H1 (cell line): Measurements from ENCODE around the gene FAM174A. TPM values are rescaled to one million over a fixed set of nuclear protein-coding genes. Genes with fewer than 3 reads are reported as not detected.

Experiments
- CTCF ChIA-PET: fragments of 300-600 bp; sonication (Branson Sonifier 250); formaldehyde crosslinking; loops from one replicate; lab custom pipeline; 2021; ENCODE audit not compliant: partially characterized antibody; lab: Charles Lee
- POLR2A ChIA-PET: fragments of 300-600 bp; sonication (Branson Sonifier 250); formaldehyde crosslinking; loops from one replicate; lab custom pipeline; 2021; ENCODE audit warnings: inconsistent platforms; ENCODE audit not compliant: partially characterized antibody; lab: Charles Lee
- DNase-seq, 2 experiments: peaks; one replicate each; pipeline versions ENCODE4 v3.0.0 to v3.0.0-alpha.2; 2010 to 2022; ENCODE audit warnings: low spot score in 2 of 2, low read depth in 1 of 2, mixed read lengths in 1 of 2
- FAIRE-seq: peaks from 2 replicates; lab custom pipeline; 2011; peaks lifted over from hg19 to GRCh38; lab: Jason Lieb, UNC
- H2AFZ ChIP-seq: 2 replicates; pipeline ENCODE4 v1.8.1; 2012; ENCODE audit warnings: low read length, inconsistent platforms
- H2AK5ac ChIP-seq: 2 replicates; pipeline ENCODE4 v1.6.1; 2013; ENCODE audit warnings: low read depth, low read length
- H2BK120ac ChIP-seq: replicated peaks from 2 replicates; pipeline ENCODE3; 2013; ENCODE audit warnings: low read depth, low read length, inconsistent platforms
- H2BK12ac ChIP-seq: 2 replicates; pipeline ENCODE4 v1.6.1; 2013; ENCODE audit warnings: low read depth, low read length
- H2BK15ac ChIP-seq: 2 replicates; pipeline ENCODE4 v1.6.1; 2013; ENCODE audit warnings: low read length
- H2BK20ac ChIP-seq: 2 replicates; pipeline ENCODE4 v1.6.1; 2013; ENCODE audit warnings: low read length
- H2BK5ac ChIP-seq: 2 replicates; pipeline ENCODE4 v1.6.1; 2013; ENCODE audit warnings: low read depth, low read length
- H3K14ac ChIP-seq: 2 replicates; pipeline ENCODE4 v1.6.1; 2013; ENCODE audit warnings: inconsistent platforms; ENCODE audit not compliant: insufficient read length
- H3K18ac ChIP-seq: 2 replicates; pipeline ENCODE4 v1.6.1; 2013; ENCODE audit warnings: low read length; ENCODE audit errors: extremely low read depth
- H3K23ac ChIP-seq: 2 replicates; pipeline ENCODE4 v1.6.1; 2013; ENCODE audit warnings: inconsistent platforms; ENCODE audit not compliant: insufficient read length
- H3K23me2 ChIP-seq: 2 replicates; pipeline ENCODE4 v1.6.1; 2013; ENCODE audit warnings: low read depth, low read length
- H3K27ac ChIP-seq: 2 replicates; pipeline ENCODE4 v1.6.1; 2011; ENCODE audit warnings: low read depth, low read length, inconsistent platforms
- H3K27me3 ChIP-seq, 4 experiments: replicated peaks in 1 of 4; 1 replicate in 1 of 4; 2 replicates in 3 of 4; pipeline versions ENCODE4 v1.6.1 to v1.8.1; 2011 to 2013; ENCODE audit warnings: low read length in 3 of 4, mild to moderate bottlenecking in 3 of 4, inconsistent platforms in 2 of 4, mixed read lengths in 2 of 4, moderate library complexity in 1 of 4; ENCODE audit not compliant: control insufficient read depth in 3 of 4, insufficient read depth in 3 of 4; ENCODE audit errors: extremely low read depth in 1 of 4
- H3K36me3 ChIP-seq, 4 experiments: 2 replicates each; pipeline versions ENCODE4 v1.6.1 to v1.8.1; 2011 to 2013; ENCODE audit warnings: mild to moderate bottlenecking in 4 of 4, low read length in 3 of 4, moderate library complexity in 2 of 4, control low read depth in 1 of 4, inconsistent platforms in 1 of 4; ENCODE audit not compliant: insufficient read depth in 4 of 4, control insufficient read depth in 2 of 4
- H3K4ac ChIP-seq: replicated peaks from 2 replicates; pipeline ENCODE3; 2013; ENCODE audit warnings: low read length, low read depth, mixed read lengths, inconsistent platforms; ENCODE audit not compliant: insufficient read length
- H3K4me1 ChIP-seq, 4 experiments: replicated peaks in 1 of 4; 1 replicate in 1 of 4; 2 replicates in 3 of 4; pipeline versions ENCODE4 v1.6.1 to v1.8.1; 2011 to 2013; ENCODE audit warnings: low read length in 3 of 4, inconsistent platforms in 2 of 4, mixed read lengths in 1 of 4; ENCODE audit not compliant: insufficient read depth in 4 of 4, control insufficient read depth in 3 of 4
- H3K4me2 ChIP-seq, 2 experiments: 2 replicates each; pipeline versions ENCODE4 v1.6.1 to v1.8.1; 2011 to 2013; ENCODE audit warnings: low read depth in 2 of 2, low read length in 2 of 2, control low read depth in 1 of 2, inconsistent platforms in 1 of 2, mild to moderate bottlenecking in 1 of 2; ENCODE audit not compliant: insufficient read depth in 1 of 2
- H3K4me3 ChIP-seq, 4 experiments: fragments of 200-600, 300-600 bp in 1 of 4; sonication (generic), shearing (Covaris generic), sonication (Bioruptor Twin) in 1 of 4; 2 replicates each; pipeline versions ENCODE4 v1.5.1 to v1.8.1; 2011 to 2016; ENCODE audit warnings: low read length in 4 of 4, low read depth in 3 of 4, control low read depth in 2 of 4, inconsistent platforms in 2 of 4, mild to moderate bottlenecking in 2 of 4, mixed read lengths in 1 of 4, moderate library complexity in 1 of 4; ENCODE audit not compliant: insufficient read depth in 2 of 4; ENCODE audit errors: extremely low read depth in 1 of 4
- H3K56ac ChIP-seq: replicated peaks from 2 replicates; pipeline ENCODE3; 2013; ENCODE audit warnings: low read depth, mild to moderate bottlenecking, mixed read lengths, low read length, inconsistent platforms; ENCODE audit not compliant: insufficient read length
- H3K79me1 ChIP-seq: 2 replicates; pipeline ENCODE4 v1.6.1; 2013; ENCODE audit warnings: low read depth, low read length, control low read depth
- H3K79me2 ChIP-seq, 2 experiments: 2 replicates each; pipeline versions ENCODE4 v1.6.1 to v1.8.1; 2012 to 2013; ENCODE audit warnings: low read length in 2 of 2, mild to moderate bottlenecking in 2 of 2, inconsistent platforms in 1 of 2; ENCODE audit not compliant: insufficient read depth in 2 of 2, control insufficient read depth in 1 of 2
- H3K9ac ChIP-seq, 4 experiments: replicated peaks in 1 of 4; 1 replicate in 1 of 4; 2 replicates in 3 of 4; pipeline versions ENCODE4 v1.6.1 to v1.8.1; 2011 to 2013; ENCODE audit warnings: low read depth in 3 of 4, low read length in 3 of 4, control low read depth in 2 of 4, mild to moderate bottlenecking in 2 of 4, moderate library complexity in 2 of 4, inconsistent platforms in 1 of 4; ENCODE audit errors: extremely low read depth in 1 of 4
- H3K9me3 ChIP-seq, 2 experiments: 2 replicates each; pipeline versions ENCODE4 v1.6.1 to v1.8.1; 2012 to 2013; ENCODE audit warnings: mild to moderate bottlenecking in 2 of 2, moderate library complexity in 2 of 2, control low read depth in 1 of 2, inconsistent platforms in 1 of 2, low read depth in 1 of 2, low read length in 1 of 2, mixed read lengths in 1 of 2; ENCODE audit not compliant: insufficient read depth in 2 of 2
- H4K20me1 ChIP-seq, 2 experiments: replicated peaks in 1 of 2; 2 replicates each; pipeline versions ENCODE3 to v1.8.1; 2011 to 2013; ENCODE audit warnings: inconsistent platforms in 2 of 2, low read length in 2 of 2, mild to moderate bottlenecking in 1 of 2; ENCODE audit not compliant: insufficient read depth in 2 of 2, control insufficient read depth in 1 of 2
- H4K5ac ChIP-seq: 2 replicates; pipeline ENCODE4 v1.6.1; 2013; ENCODE audit warnings: low read length, low read depth, mixed read lengths, inconsistent platforms; ENCODE audit not compliant: insufficient read length
- H4K8ac ChIP-seq: 2 replicates; pipeline ENCODE4 v1.8.0; 2013; ENCODE audit warnings: mild to moderate bottlenecking, moderate library complexity, low read length, inconsistent platforms; ENCODE audit not compliant: insufficient read depth; ENCODE audit errors: extremely low read depth
- H4K91ac ChIP-seq: replicated peaks from 2 replicates; pipeline ENCODE3; 2013; ENCODE audit warnings: low read length, mixed read lengths, inconsistent platforms; ENCODE audit not compliant: insufficient read length
- BACH1 ChIP-seq: IDR thresholded peaks from 2 replicates; pipeline ENCODE4 v1.6.1; 2012; ENCODE audit warnings: low read length, improper control_type of control experiment
- CBX8 ChIP-seq: fragments of 300-800, 300-1000 bp; sonication (generic); IDR thresholded peaks from 2 replicates; pipeline ENCODE4 v1.7.1; 2016; ENCODE audit warnings: low read depth, low read length, borderline replicate concordance
- KDM4A ChIP-seq: IDR thresholded peaks from one replicate; pipeline ENCODE4 v1.7.1; 2012; ENCODE audit warnings: low read depth, mild to moderate bottlenecking, moderate library complexity, low read length, inconsistent platforms; ENCODE audit not compliant: severe bottlenecking
- NANOG ChIP-seq: IDR thresholded peaks from 2 replicates; pipeline ENCODE4 v1.6.1; 2011; ENCODE audit warnings: low read length, low read depth, mild to moderate bottlenecking, inconsistent platforms; ENCODE audit not compliant: insufficient read depth, poor library complexity, severe bottlenecking
- NRF1 ChIP-seq: IDR thresholded peaks from 2 replicates; pipeline ENCODE4 v1.6.1; 2011; ENCODE audit warnings: mild to moderate bottlenecking, low read depth, low read length, improper control_type of control experiment
- SP1 ChIP-seq: IDR thresholded peaks from 2 replicates; pipeline ENCODE4 v1.6.1; 2011; ENCODE audit warnings: low read depth, low read length
- SUZ12 ChIP-seq: fragments of 200-600 bp; sonication (generic); IDR thresholded peaks from 2 replicates; pipeline ENCODE4 v1.6.1; 2012; ENCODE audit warnings: mild to moderate bottlenecking, inconsistent platforms, low read length, moderate library complexity, mixed read lengths
- TBP ChIP-seq: IDR thresholded peaks from 2 replicates; pipeline ENCODE4 v1.6.1; 2011; ENCODE audit warnings: low read depth, low read length, improper control_type of control experiment
- WGBS, 2 experiments: shearing (Covaris generic) in 1 of 2; methylation state at CpG; one replicate each; pipeline versions ENCODE4 v1.1.6 to v1.1.7; 2013 to 2015; ENCODE audit warnings: low lambda C conversion rate in 2 of 2, mixed read lengths in 2 of 2, inconsistent platforms in 1 of 2, low coverage in 1 of 2, missing lambda C conversion rate in 1 of 2; ENCODE audit not compliant: insufficient replicate concordance in 2 of 2, insufficient coverage in 1 of 2, insufficient read length in 1 of 2; ENCODE audit errors: extremely low coverage in 1 of 2, missing lambda C conversion rate in 1 of 2; 5-methylcytosine and 5-hydroxymethylcytosine counted together
- polyA plus RNA-seq, 7 experiments: library from polyadenylated mRNA; depleted of rRNA in 3 of 7; stranded (reverse) in 5 of 7; unstranded in 2 of 7; fragments of >200 nt in 5 of 7; fragments of 200-250 nt in 2 of 7; gene quantifications; 1 replicate in 5 of 7; 2 replicates in 1 of 7; 4 replicates in 1 of 7; pipeline versions ENCODE4 v1.2.1 to v1.2.3, GENCODE V29; 2011 to 2013; ENCODE audit warnings: missing spikeins in 2 of 7, mixed read lengths in 2 of 7
- total RNA-seq: library from RNA; stranded (reverse); fragmentation: NEBNext Ultra II Directional; extraction: Animal tissue kit (Norgen Biotek cat#: 25700); gene quantifications from 2 replicates; pipeline ENCODE4 v1.2.1, GENCODE V29; 2021
- TF ChIP-seq, protein P1 (sequence below): IDR thresholded peaks from 2 replicates; pipeline ENCODE4 v1.6.1; 2011; ENCODE audit warnings: low read length, improper control_type of control experiment

The FAM174A gene
- total and polyA plus RNA-seq, 2 of the 8 experiments (the other 6 are each of a cell fraction or from before 2014, with no cell fraction given) = 3.9 to 5.3 TPM

- H2BK5ac ChIP-seq = no peak overlapping the region
- no peaks in the 10 kb centered on the region for H3K79me1 ChIP-seq
- no peak overlapping the region for H2AFZ ChIP-seq
- FAIRE-seq (no peak), DNase-seq (no peak)
- ChIA-PET POLR2A (no interaction called here), CTCF (no interaction called here)
- H2BK120ac ChIP-seq = no peak overlapping the region
- no peak overlapping the region for H2BK15ac ChIP-seq
- H3K4ac ChIP-seq = no peak overlapping the region
- H3K27ac ChIP-seq = no peak overlapping the region
- no peak overlapping the region for H3K4me2 ChIP-seq
- H3K23ac ChIP-seq = no peak overlapping the region
- no peak overlapping the region for H3K9ac ChIP-seq
- no peaks in the 10 kb centered on the region for H3K27me3 ChIP-seq
- H4K91ac ChIP-seq = no peak overlapping the region
- H4K20me1 ChIP-seq = no peaks in the 10 kb centered on the region
- WGBS, 2 experiments = 83% methylated on average over 1 of the region's 1 CpG; no CpG with 5 or more reads in 1 of the 2 experiments
- H3K9me3 ChIP-seq = peaks cover 0 to 4% of the 10 kb centered on the region in 2 experiments; a peak in 2 of 4 replicates
- no peak overlapping the region for H3K56ac ChIP-seq
- no peak overlapping the region for H3K18ac ChIP-seq
- H4K8ac ChIP-seq = no peak overlapping the region
- no peak overlapping the region for H2BK12ac ChIP-seq
- H3K36me3 ChIP-seq = no peaks in the 10 kb centered on the region; a peak in 1 of 8 replicates
- no peaks in the 10 kb centered on the region for H3K4me1 ChIP-seq
- no peak overlapping the region for H3K14ac ChIP-seq
- no peaks in the 10 kb centered on the region for H3K23me2 ChIP-seq
- no peak overlapping the region for H2BK20ac ChIP-seq
- H3K4me3 ChIP-seq = no peak overlapping the region
- H2AK5ac ChIP-seq = no peak overlapping the region
- H3K79me2 ChIP-seq = no peaks in the 10 kb centered on the region
- H4K5ac ChIP-seq = no peak overlapping the region
- no peak for TF ChIP-seq TBP
- no peak for TF ChIP-seq SUZ12
- TF ChIP-seq CBX8 = no peak
- TF ChIP-seq SP1 = no peak
- TF ChIP-seq NRF1 = no peak
- TF ChIP-seq NANOG = no peak
- TF ChIP-seq BACH1 = no peak
- TF ChIP-seq, protein P1, sequence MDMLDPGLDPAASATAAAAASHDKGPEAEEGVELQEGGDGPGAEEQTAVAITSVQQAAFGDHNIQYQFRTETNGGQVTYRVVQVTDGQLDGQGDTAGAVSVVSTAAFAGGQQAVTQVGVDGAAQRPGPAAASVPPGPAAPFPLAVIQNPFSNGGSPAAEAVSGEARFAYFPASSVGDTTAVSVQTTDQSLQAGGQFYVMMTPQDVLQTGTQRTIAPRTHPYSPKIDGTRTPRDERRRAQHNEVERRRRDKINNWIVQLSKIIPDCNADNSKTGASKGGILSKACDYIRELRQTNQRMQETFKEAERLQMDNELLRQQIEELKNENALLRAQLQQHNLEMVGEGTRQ = no peak
- no peak for TF ChIP-seq KDM4A
Measured at GRCh38 chr5:100493996-100494395, 41.2 kb upstream of the FAM174A start.
